ENCODE data around the gene CCNY.

Gene CCNY

GRCh38 chr10:35581655-35582054 is 245.3 kb downstream of the CCNY start:
- DNase-seq (ENCODE audit: low read depth in 2 of 2) = no peak

- DNase-seq (ENCODE audit: low read depth in 2 of 2) = no peak
These were observed 248.6 kb downstream of the CCNY start for GRCh38 chr10:35584946-35585345.

GRCh38 chr10:35585356-35585755 is 249.0 kb downstream of the CCNY start:
- DNase-seq (ENCODE audit: low read depth in 2 of 2) = no peak

- DNase-seq (ENCODE audit: low read depth in 2 of 2) = no peak
These were observed 249.7 kb downstream of the CCNY start for GRCh38 chr10:35585903-35586535.

GRCh38 chr10:35588836-35589235 is 252.5 kb downstream of the CCNY start:
- no peak for DNase-seq (ENCODE audit: low read depth in 2 of 2)

- DNase-seq (ENCODE audit: low read depth in 2 of 2) = no peak
These were observed 256.1 kb downstream of the CCNY start for GRCh38 chr10:35592441-35592840.

- no peak for DNase-seq (ENCODE audit: low read depth in 2 of 2)
These were observed 258.1 kb downstream of the CCNY start for GRCh38 chr10:35594115-35595079.

GRCh38 chr10:35595106-35595505 is 258.8 kb downstream of the CCNY start:
- no peak for DNase-seq (ENCODE audit: low read depth in 2 of 2)

GRCh38 chr10:35598379-35598778 is 262.1 kb downstream of the CCNY start:
- DNase-seq (ENCODE audit: low read depth in 2 of 2) = no peak

GRCh38 chr10:35600193-35600592 is 263.9 kb downstream of the CCNY start:
- no peak for DNase-seq (ENCODE audit: low read depth in 2 of 2)

GRCh38 chr10:35605191-35605590 is 268.9 kb downstream of the CCNY start, which contains the start of gene GJD4:
Gene GJD4 (plus strand): TSS chr10:35605341. CDS start chr10:35605568, 227 bp downstream.
- no peak for DNase-seq (ENCODE audit: low read depth in 2 of 2)

GRCh38 chr10:35606430-35606829 is 270.1 kb downstream of the CCNY start:
- no peak for DNase-seq (ENCODE audit: low read depth in 2 of 2)

GRCh38 chr10:35607475-35608327 is 271.4 kb downstream of the CCNY start:
- no peak for DNase-seq (ENCODE audit: low read depth in 2 of 2)

GRCh38 chr10:35608328-35608672 is 272.0 kb downstream of the CCNY start:
- no peak for DNase-seq (ENCODE audit: low read depth in 2 of 2)

- no peak for DNase-seq (ENCODE audit: low read depth in 2 of 2)
These were observed 275.4 kb downstream of the CCNY start for GRCh38 chr10:35611750-35612149.

GRCh38 chr10:35612385-35613106 is 276.2 kb downstream of the CCNY start:
- no peak for DNase-seq (ENCODE audit: low read depth in 2 of 2)

GRCh38 chr10:35613107-35613440 is 276.8 kb downstream of the CCNY start:
- no peak for DNase-seq (ENCODE audit: low read depth in 2 of 2)

GRCh38 chr10:35613597-35614226 is 277.4 kb downstream of the CCNY start:
- no peak for DNase-seq (ENCODE audit: low read depth in 2 of 2)

- no peak for DNase-seq (ENCODE audit: low read depth in 2 of 2)
These were observed 278.0 kb downstream of the CCNY start for GRCh38 chr10:35614312-35614711.

All from fibroblast of skin of left biceps (primary cell).